IPS-NIHi7 (cell line): ENCODE results near the gene MYH14.
"Not testable (repeated sequence)": the region's sequence is repeated elsewhere in the genome, so short reads cannot be mapped to it uniquely, and the experiment has no call there.

ENCODE experiments used
- DNase-seq: peaks from one replicate; pipeline ENCODE4 v3.0.0; 2012; ENCODE audit warnings: mixed read lengths; ENCODE audit errors: extremely low spot score

Gene MYH14

GRCh38 chr19:50317115-50317514 lies 113.7 kb downstream of the MYH14 start:
- no peak for DNase-seq

- no peak for DNase-seq
Measured at GRCh38 chr19:50318438-50318837, 115.0 kb downstream of the MYH14 start.

DNA sequence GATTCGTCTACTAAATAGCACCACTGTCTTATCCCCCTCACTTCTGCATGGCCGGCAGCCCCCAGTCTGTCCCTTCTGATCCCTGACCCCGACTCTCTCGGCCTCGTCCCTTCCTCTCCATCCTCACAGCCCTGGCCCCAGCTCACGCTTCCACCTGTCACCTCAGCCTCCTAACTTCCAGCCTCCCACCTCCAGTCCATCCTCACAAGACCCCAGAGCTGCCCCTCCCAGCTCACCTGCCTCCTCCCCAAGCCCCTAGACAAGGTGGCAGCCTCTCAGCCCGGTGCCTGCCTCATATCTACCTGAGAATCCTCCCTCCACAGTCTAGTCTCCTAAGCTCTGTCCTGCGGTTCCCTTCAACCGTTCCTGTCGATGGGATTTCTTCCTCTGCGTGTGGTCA lies 115.7 kb downstream of the MYH14 start:
- DNase-seq = no peak

DNA sequence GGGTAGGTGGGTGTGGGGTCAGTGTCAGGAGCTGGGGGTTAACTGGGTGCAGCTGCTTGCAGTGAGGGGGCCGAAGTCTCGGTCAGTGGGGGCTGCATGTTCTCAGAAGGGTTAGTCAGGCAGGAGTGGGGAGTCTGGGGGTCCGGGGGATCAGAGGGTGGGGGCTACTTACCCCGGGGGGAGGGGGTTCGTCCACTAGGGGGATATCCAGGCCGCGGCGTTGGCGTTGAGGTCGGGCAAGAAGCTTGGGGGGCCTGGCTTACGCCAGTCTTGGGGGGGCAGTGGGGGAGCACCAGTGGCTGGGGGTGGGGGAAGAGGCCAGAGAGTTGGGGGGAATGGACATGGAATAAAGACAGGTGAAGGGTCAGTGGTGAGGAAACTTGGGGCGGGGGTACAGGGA lies 116.6 kb downstream of the MYH14 start:
- DNase-seq = no peak

DNA sequence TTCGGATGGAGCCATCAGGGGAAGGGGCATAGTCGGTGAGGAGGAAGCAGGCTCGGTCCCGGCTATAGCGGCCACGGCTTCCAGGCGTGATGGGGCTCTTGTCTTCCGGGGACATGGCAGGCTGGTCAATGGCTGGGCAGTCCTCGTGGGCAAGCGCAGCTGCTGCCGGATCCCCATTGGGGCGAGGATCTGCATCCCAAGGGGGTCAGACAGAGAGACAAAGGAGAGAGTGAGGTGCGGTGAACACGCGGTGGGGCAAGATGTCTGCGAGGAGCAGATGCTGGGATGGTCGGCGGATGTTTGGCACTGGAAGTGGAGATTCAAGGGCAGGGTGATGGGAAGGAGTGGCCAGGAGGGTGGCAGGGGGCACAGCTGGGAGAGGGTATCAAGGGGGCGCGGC lies 117.2 kb downstream of the MYH14 start:
- DNase-seq = no peak

- no peak for DNase-seq
Measured at GRCh38 chr19:50321831-50322230, 118.4 kb downstream of the MYH14 start.

- DNase-seq = no peak
Measured at GRCh38 chr19:50322234-50322633, 118.8 kb downstream of the MYH14 start.

GRCh38 chr19:50322931-50323781 lies 119.7 kb downstream of the MYH14 start:
- no peak for DNase-seq

DNA sequence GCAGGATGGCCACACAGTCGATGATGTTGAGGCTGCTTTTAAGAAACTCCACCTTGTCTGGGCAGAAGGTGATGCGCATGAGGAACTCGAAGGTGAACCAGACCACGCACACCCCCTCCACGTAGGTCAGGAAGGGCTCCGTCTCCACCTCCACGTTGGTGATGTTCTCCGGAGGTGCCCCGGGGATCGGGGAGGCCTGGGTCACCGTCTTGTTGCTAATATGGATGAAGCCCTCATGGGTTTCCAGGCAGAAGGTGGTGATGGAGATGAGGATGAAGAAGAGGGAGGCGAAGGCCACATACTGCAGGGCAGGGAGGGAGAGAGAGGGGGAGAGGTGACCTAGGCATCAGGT lies 120.3 kb downstream of the MYH14 start:
- DNase-seq = no peak

- no peak for DNase-seq
Measured at GRCh38 chr19:50324331-50324730, 120.9 kb downstream of the MYH14 start.

DNA sequence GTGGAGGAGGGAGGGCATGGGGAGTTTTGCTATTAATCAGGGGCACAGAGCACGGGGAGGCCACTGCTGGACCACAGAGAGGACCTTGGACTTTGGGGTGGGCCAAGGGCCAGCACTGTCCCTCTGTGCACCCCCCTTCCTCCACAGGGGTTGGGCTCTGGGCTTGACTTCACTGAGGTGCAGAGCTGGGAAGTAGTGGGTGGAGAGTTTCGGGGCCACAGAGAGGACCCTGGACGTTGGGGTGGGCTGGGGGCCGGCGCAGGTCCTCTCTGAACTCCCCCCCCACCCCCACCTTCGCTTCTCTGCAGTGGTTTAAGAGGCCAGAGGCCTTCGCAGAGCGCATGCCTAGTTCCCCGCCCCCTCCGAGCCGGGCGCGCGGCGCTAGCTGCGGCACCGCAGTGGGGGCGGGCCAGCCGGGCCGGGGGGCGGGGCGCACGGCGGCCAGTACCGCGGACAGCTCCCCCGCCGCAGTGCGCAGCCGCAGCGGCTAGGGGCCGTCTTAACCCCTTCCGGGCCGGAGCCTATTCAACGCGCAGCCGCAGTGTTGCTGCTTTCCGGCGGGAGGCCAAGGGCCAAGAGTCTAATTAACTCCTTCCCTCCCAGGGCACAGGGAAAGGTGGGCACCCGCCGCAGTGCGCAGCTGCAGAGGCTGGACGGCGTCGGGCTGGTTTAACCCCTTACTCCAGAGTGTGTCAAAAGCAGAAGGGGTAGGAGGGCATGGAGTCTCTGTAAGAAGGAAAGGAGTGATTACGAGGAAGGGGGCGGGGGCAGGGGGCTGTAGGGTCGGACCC lies 122.1 kb downstream of the MYH14 start:
- DNase-seq = peak; percentile 97

DNA sequence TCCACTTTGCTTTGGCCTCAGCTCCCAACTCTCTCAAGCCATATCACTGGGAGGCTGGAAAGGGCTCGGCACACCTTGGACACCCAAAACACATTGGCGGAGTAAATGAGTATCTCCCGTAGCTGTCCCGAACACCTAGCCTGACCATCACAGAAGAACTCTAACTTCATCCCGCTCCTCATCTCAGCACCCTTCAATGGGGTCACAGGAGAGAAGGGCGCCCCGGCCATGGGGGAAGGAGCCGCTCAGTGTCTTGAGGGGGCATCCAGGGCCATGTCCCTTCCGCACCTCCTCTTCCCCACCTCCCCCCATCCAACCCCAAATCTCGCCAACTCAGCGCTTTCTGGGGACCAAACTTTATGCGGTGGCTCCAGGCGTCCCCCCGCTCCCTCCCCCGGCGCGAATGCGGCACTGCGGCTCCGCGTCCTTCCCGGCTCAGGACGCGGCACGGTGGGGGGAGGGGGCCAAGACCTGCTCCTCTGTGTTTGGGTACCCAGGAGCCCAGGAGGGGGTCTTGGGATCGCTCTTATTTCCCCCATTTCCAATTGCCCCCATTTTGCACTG lies 122.8 kb downstream of the MYH14 start:
- DNase-seq = no peak

DNA sequence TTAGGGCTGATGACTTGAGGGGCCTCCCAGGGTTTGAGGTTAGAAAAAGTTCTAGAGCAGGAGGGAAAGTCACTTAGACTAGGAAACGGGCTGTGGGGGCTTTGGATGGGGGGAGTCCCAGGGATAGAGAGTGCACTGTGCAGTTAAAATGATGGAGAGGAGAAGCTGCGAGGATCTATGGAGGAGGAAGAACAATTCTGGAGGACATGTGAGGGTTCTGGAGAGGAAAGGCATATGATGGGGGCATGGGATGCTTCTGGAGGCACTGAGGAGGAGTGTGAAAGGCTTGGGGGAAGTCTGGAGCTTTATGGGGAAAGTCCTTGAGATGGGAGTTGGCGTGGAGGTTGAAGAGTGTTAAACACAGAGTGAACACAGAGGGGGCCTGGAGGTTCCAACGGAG lies 123.6 kb downstream of the MYH14 start:
- DNase-seq = no peak

DNA sequence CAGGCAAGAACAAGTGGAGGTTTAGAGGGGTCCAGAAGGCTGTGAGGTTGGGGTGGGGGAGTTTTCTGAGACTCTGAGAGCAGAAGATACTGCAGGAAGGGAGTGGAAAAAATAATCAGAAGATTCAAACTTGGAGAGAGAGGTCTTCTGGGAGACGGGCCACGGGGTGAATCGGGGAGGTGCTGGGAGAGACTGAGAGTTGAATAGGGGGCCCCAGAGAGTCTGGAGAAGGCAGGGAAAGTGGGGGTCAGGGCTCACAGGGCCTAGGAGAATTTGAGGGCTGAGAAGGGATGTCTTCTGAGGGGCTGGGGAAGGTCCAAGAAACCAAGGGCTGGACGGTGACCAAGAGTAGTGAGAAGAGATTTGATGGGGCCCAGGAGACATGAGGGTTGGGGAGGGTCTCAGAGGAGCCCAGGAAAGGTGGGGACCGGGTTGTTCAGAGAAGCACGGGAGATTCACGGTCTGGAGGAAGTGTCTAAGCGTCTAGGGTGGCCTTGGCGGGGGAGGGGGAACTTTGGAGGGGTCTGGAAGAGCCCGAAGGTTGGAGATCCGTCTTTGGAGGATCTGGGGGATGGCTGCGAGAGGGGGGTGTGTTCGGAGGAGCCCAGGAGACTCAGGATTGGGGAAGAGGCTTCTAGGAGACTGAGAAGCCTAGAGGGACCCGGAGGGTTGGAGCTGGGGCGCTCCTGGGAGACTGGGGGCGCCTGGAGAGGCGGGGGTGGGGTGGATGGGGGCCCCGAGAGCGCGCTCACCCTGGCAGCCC lies 124.2 kb downstream of the MYH14 start:
- no peak for DNase-seq

DNA sequence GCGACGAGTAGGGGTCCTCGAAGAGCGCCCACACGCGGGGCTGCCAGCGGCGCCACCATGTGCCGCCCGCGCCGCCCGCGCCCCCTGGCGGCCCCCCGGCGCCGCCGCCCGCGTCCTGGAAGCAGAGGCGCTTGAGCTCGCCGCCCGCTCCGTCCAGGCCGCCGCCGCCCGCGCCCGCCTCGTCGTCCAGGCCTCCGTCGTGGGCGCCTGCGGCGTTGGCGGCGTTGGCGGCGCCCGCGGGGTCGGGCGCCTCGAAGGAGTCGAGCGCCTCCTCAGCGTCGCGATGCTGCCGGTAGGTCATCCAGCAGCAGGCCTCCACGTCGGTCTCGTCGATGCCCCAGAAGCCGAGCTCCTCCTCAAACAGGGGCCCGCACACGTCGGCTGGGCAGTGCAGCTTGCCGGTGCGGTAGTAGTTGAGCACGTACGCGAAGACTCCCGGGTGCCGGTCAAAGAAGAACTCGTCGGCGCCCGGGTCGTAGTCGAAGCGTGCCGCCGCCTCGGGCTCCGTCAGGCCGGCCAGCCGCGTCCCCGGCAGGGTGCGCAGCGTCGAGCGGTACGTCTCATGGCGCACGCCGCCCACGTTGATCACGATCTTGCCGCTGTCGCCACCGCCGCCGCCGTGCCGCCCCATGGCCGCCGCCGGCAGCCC lies 124.9 kb downstream of the MYH14 start:
- no peak for DNase-seq

DNA sequence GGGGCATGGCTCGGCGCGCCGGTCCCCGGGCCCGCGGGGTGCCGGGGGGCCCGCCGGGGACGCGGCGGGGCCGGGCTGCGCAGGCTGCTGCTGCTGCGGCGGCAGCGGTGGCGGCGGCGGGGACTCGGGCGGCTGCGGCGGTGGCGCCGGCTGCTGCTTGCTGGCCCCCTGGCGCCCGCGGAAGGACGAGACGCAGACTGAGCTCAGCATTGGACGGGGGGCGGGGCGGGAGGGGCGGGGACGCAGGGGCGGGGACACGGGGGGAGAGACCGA lies 125.4 kb downstream of the MYH14 start:
- DNase-seq = no peak

DNA sequence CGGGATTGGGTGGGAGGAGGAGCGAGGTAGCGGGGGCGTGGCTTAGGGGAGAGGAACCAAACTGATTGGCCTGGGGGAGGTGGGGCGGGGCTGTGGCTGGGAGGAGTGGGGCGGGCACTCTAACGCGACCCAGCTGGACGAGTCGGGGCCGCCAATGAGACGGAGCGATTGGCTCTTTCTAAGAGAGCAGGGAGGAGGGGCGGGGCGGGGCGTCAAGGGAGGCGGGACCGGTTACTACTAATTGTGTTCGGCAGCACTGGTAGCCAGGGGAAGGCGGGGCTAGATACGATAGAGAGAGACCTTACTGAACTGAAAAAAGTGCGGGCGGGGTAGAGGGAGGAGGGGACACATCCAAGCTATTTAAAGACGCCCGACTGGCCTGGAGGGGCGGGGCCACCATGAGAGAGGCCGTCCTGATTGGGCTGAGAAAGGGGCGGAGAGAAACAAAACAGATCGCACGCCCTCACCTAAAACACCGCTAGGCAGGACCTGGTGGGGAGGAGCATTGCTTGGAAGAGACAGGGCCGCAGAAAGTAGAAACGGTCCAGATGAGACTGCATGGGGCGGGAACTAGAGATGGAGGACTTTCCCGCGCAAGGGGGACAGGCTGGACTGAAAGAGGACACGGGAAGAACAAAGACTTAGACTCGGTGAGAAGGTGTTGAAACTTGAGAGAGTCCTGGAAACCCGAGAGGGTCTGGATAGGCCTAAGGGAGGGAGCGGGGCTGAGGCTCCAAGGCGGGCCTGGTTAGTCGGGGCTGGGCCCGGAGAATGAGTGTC lies 125.9 kb downstream of the MYH14 start, which contains the start of gene KCNC3:
TSS of gene KCNC3 (minus strand) at position 232 of the 780 bp plus-strand sequence. CDS start 295 bp downstream, outside the sequence.
- peak; percentile 89 for DNase-seq

GRCh38 chr19:50329926-50330294 lies 126.5 kb downstream of the MYH14 start:
- not testable (repeated sequence) for DNase-seq

DNA sequence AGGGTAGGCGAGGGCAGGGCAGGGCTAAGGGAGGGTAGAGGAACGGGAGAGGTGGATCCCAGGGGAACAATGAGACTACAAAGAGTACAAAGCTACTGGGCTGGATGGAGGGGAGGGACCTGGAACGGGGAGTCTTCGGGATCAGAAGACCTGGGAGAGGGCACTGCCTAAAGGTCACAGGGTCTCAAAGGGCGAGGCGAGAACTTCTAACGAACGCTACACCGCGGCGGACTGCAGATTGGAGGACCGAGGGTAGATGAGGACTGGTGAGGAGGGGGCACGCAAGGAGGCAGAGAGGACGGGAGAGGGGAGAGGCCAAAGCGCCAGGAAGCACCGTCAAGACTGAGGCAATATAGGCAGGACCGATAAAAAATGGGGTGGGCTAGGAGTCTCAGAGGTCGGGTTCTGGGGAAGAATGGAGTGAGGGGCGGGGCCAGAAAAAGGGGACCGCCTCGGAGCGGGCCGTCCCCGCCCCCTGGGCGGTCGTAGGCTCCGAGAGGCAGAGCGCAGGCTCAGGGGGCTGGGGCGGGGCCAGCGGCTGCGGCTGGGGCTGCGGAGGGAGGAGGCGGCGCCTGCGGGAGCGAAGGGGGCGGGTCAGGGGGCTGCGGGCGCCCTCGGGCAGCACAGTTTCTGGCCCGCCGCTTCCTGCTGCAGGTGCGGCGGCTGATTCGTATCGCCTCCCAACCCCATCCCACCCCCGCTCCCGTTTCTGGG lies 127.1 kb downstream of the MYH14 start:
- DNase-seq = peak; percentile 79
